HepG2 (cell line): Measurements from ENCODE around the gene TBATA. TPM values are rescaled to one million over a fixed set of nuclear protein-coding genes. Genes with fewer than 3 reads are reported as not detected.

ENCODE experiments used
- ATAC-seq: fragments of 200-7000 bp; cut with Tn5 transposase; 3 replicates; pipeline ENCODE4 v1.9.1; 2020; ENCODE audit warnings: mild to moderate bottlenecking, moderate library complexity
- BruUV-seq: library from RNA; stranded (reverse); fragments of 400-500 nt; replicated peaks from 2 replicates; lab custom pipeline; 2021; lab: Mats Ljungman, UMichigan
- CTCF ChIA-PET: fragments of 300-600 bp; formaldehyde crosslinking; extraction: SDS; loops from one replicate; lab custom pipeline; 2021; ENCODE audit warnings: low total read pairs, inconsistent platforms, low intra/inter-chr PET ratio; lab: Yijun Ruan, JAX
- POLR2A ChIA-PET: fragments of 350-600 bp; sonication (Branson Sonifier 250); formaldehyde crosslinking; loops from one replicate; lab custom pipeline; 2020; ENCODE audit warnings: antibody characterized with exemption, inconsistent platforms; lab: Yijun Ruan, JAX
- DNase-seq: peaks from one replicate; pipeline ENCODE4 v3.0.0-alpha.2; 2015; ENCODE audit warnings: low spot score
- FAIRE-seq: peaks from 3 replicates; lab custom pipeline; 2011; peaks lifted over from hg19 to GRCh38; lab: Jason Lieb, UNC
- H2AFZ ChIP-seq: one replicate; pipeline ENCODE4 v1.6.1; 2011; ENCODE audit warnings: low read length, inconsistent platforms
- H3K27ac ChIP-seq: fragments of 300-600 bp; 3 replicates; pipeline ENCODE4 v1.8.0; 2011; ENCODE audit warnings: mixed run types, mild to moderate bottlenecking, mixed read lengths, low read length, inconsistent platforms; ENCODE audit not compliant: insufficient read depth; ENCODE audit errors: extremely low read length
- H3K27me3 ChIP-seq, 2 experiments: fragments of 200-600 bp in 1 of 2; 2 replicates in 1 of 2; 3 replicates in 1 of 2; pipeline versions ENCODE4 v1.6.0 to v1.8.0; 2011; ENCODE audit warnings: low read length in 2 of 2, mild to moderate bottlenecking in 2 of 2, moderate library complexity in 2 of 2, inconsistent platforms in 1 of 2; ENCODE audit not compliant: insufficient read depth in 2 of 2, control insufficient read depth in 1 of 2
- H3K36me3 ChIP-seq, 2 experiments: fragments of 200-600 bp in 1 of 2; replicated peaks in 1 of 2; 2 replicates in 1 of 2; 3 replicates in 1 of 2; pipeline versions ENCODE4 v1.5.1 to v1.8.0; 2011; ENCODE audit warnings: low read length in 2 of 2, inconsistent platforms in 1 of 2; ENCODE audit not compliant: insufficient read depth in 2 of 2, control insufficient read depth in 1 of 2
- H3K4me1 ChIP-seq: 2 replicates; pipeline ENCODE4 v1.5.1; 2012; ENCODE audit warnings: low read length, inconsistent platforms; ENCODE audit not compliant: insufficient read depth
- H3K4me2 ChIP-seq: 2 replicates; pipeline ENCODE4 v1.6.0; 2011; ENCODE audit warnings: low read depth, low read length, inconsistent platforms
- H3K4me3 ChIP-seq, 3 experiments: fragments of 200-600 bp in 1 of 3; sonication (generic), shearing (Covaris generic) in 1 of 3; replicated peaks in 1 of 3; 2 replicates each; pipeline ENCODE4 v1.5.1; 2011 to 2016; ENCODE audit warnings: low read length in 3 of 3, inconsistent platforms in 2 of 3, low read depth in 2 of 3, mild to moderate bottlenecking in 2 of 3, control low read depth in 1 of 3, mixed read lengths in 1 of 3; ENCODE audit not compliant: insufficient read depth in 1 of 3
- H3K79me2 ChIP-seq: one replicate; pipeline ENCODE4 v1.6.1; 2011; ENCODE audit warnings: low read length, inconsistent platforms; ENCODE audit not compliant: insufficient read depth
- H3K9ac ChIP-seq: 2 replicates; pipeline ENCODE4 v1.6.0; 2011; ENCODE audit warnings: mild to moderate bottlenecking, low read depth, low read length, inconsistent platforms; ENCODE audit not compliant: insufficient read depth
- H3K9me3 ChIP-seq: 2 replicates; pipeline ENCODE4 v1.5.1; 2012; ENCODE audit warnings: mild to moderate bottlenecking, low read length
- H4K20me1 ChIP-seq: 2 replicates; pipeline ENCODE4 v1.6.0; 2011; ENCODE audit warnings: inconsistent platforms, mild to moderate bottlenecking, low read length, moderate library complexity; ENCODE audit not compliant: insufficient read depth
- BCL6 ChIP-seq: IDR thresholded peaks from 2 replicates; pipeline ENCODE4 v1.6.1; 2016; ENCODE audit warnings: missing genetic modification reagents, missing compliant biosample characterization
- BHLHE40 ChIP-seq: IDR thresholded peaks from 2 replicates; pipeline ENCODE4 v1.6.1; 2011; ENCODE audit warnings: low read length, improper control_type of control experiment
- FOSL2 ChIP-seq: sonication (generic); formaldehyde crosslinking; IDR thresholded peaks from 2 replicates; pipeline ENCODE4 v1.4.0; 2020; ENCODE audit warnings: missing genetic modification reagents
- HNF4A ChIP-seq: sonication (generic); formaldehyde crosslinking; IDR thresholded peaks from 2 replicates; pipeline ENCODE4 v1.4.0; 2020; ENCODE audit warnings: missing genetic modification reagents
- KLF15 ChIP-seq: sonication (generic); formaldehyde crosslinking; IDR thresholded peaks from 2 replicates; pipeline ENCODE4 v1.8.1; 2023; ENCODE audit warnings: borderline replicate concordance, mild to moderate bottlenecking, inconsistent platforms, missing genetic modification reagents, mixed read lengths
- PAF1 ChIP-seq: IDR thresholded peaks from 2 replicates; pipeline ENCODE4 v1.6.1; 2016; ENCODE audit warnings: missing genetic modification reagents, missing compliant biosample characterization
- RFXAP ChIP-seq: sonication (generic); formaldehyde crosslinking; IDR thresholded peaks from 2 replicates; pipeline ENCODE4 v1.4.0; 2020; ENCODE audit warnings: missing genetic modification reagents, borderline replicate concordance
- RXRA ChIP-seq: sonication (generic); formaldehyde crosslinking; IDR thresholded peaks from 2 replicates; pipeline ENCODE4 v1.5.1; 2020; ENCODE audit warnings: missing genetic modification reagents
- RXRB ChIP-seq: IDR thresholded peaks from 2 replicates; pipeline ENCODE4 v1.6.1; 2016; ENCODE audit warnings: borderline replicate concordance, missing genetic modification reagents, missing compliant biosample characterization
- SMC3 ChIP-seq: IDR thresholded peaks from 2 replicates; pipeline ENCODE4 v1.6.1; 2011; ENCODE audit warnings: low read length, improper control_type of control experiment
- TCF12 ChIP-seq, 2 experiments: fragments of 450-650 bp in 1 of 2; sonication (generic) in 1 of 2; formaldehyde crosslinking in 1 of 2; IDR thresholded peaks; 2 replicates each; pipeline versions ENCODE4 v1.6.1 to v1.8.0; 2017 to 2022; ENCODE audit warnings: antibody characterized with exemption in 1 of 2, mild to moderate bottlenecking in 1 of 2, missing genetic modification reagents in 1 of 2, moderate library complexity in 1 of 2
- ZNF12 ChIP-seq: sonication (generic); formaldehyde crosslinking; IDR thresholded peaks from 2 replicates; pipeline ENCODE4 v1.5.0; 2020; ENCODE audit warnings: missing genetic modification reagents
- ZNF282 ChIP-seq: fragments of 450-650 bp; IDR thresholded peaks from 2 replicates; pipeline ENCODE4 v1.6.1; 2018; ENCODE audit not compliant: partially characterized antibody
- ZNF484 ChIP-seq: sonication (generic); formaldehyde crosslinking; IDR thresholded peaks from 2 replicates; pipeline ENCODE4 v1.5.1; 2020; ENCODE audit warnings: mild to moderate bottlenecking, low read depth, missing genetic modification reagents, borderline replicate concordance
- ZNF530 ChIP-seq: sonication (generic); formaldehyde crosslinking; IDR thresholded peaks from 2 replicates; pipeline ENCODE4 v1.5.0; 2020; ENCODE audit warnings: low read depth, mild to moderate bottlenecking, missing genetic modification reagents
- WGBS: methylation state at CpG from one replicate; pipeline ENCODE4 v1.1.6; 2017; ENCODE audit warnings: low lambda C conversion rate; 5-methylcytosine and 5-hydroxymethylcytosine counted together
- in situ Hi-C: cut with HindIII; loops from 2 replicates; pipeline ENCODE4 v1.10.0; 2017; ENCODE audit warnings: low pct_unique_long_range_greater_than_20kb; ENCODE audit not compliant: extremely low pct_ligation_motif_present
- intact Hi-C: fragments of 100-400 bp; cut with micrococcal nuclease; formaldehyde crosslinking; loops from one replicate; pipeline ENCODE4 v1.10.0; 2022; ENCODE audit not compliant: unreplicated experiment
- polyA plus RNA-seq, 8 experiments: library from polyadenylated mRNA; depleted of rRNA in 3 of 8; stranded (reverse) in 7 of 8; unstranded in 1 of 8; fragments of >200 nt; fragmentation: Illumina TruSeq in 4 of 8; extraction: Trizol in 4 of 8; gene quantifications; 2 replicates each; pipeline versions ENCODE4 v1.2.1 to v1.2.3, GENCODE V29; 2011 to 2016; ENCODE audit warnings: low read depth in 4 of 8, missing spikeins in 1 of 8, mixed read lengths in 1 of 8; ENCODE audit not compliant: insufficient read depth in 1 of 8
- total RNA-seq, 5 experiments: library from RNA; depleted of rRNA; stranded (reverse); fragments of >200 nt; fragmentation: Illumina TruSeq; extraction: Trizol; gene quantifications; 2 replicates each; pipeline ENCODE4 v1.2.3, GENCODE V29; 2016; ENCODE audit warnings: low read depth in 1 of 5
- TF ChIP-seq, protein P1 (sequence below): IDR thresholded peaks from 2 replicates; pipeline ENCODE4 v1.4.0; 2020; ENCODE audit warnings: mild to moderate bottlenecking, missing genetic modification reagents

The TBATA gene
- total and polyA plus RNA-seq, 2 of the 13 experiments (the other 11 are each of a cell fraction or from before 2014, with no cell fraction given) = not detected

DNA sequence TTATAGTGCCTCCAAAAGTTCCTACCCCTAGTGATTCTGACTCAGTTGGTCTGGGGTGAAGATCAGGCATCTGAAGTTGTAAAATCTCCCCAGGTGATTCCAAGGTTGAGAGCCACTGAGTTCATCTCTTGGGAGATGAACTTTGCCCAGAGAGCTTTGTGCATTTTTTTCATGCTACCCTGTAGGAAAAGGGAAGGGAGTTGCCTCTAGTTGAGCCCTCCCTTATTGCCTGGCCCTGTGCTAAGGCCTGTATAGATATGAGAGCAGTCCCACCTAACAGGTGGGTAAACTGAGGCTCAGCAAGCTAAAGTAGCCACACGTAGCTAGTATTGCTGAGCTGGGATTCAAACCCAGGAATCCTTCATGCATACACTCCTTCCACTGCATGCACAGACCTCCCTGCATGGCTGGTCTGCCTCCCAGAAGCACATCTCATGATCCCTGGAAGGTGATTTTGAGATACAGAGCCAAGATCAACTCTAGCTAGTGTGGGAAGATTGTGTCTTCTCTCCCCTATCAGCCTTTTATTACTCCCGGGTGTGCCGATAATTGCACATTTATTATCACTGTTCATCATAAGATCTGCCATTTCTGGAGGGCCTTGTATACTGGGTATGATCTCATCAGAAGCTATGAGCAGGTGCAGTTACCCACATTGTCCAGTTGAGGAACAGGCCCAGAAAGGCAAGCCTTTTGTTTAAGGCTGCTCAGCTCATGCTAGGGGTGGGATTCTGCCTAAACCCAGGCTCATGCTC, 47.0 kb downstream of the TBATA start:
- no peaks in the 10 kb centered on the region for H3K79me2 ChIP-seq
- peaks cover 40% of the 10 kb centered on the region for H3K4me1 ChIP-seq
- intact Hi-C loops = no loop called here
- no peak for DNase-seq
- no peak overlapping the region for H3K4me3 ChIP-seq
- BruUV-seq = no TSS peak
- FAIRE-seq = no peak
- no peak overlapping the region for H3K4me2 ChIP-seq
- no peak overlapping the region for H3K9ac ChIP-seq
- in situ Hi-C loops = no loop called here
- WGBS = 92% methylated on average over 2 of the region's 3 CpGs
- H3K27ac ChIP-seq = no peak overlapping the region
- ChIA-PET POLR2A (no interaction called here), CTCF (no interaction called here)
- H2AFZ ChIP-seq = no peak overlapping the region
- TF ChIP-seq ZNF530 (no peak), TCF12 (IDR thresholded peaks at IDR 0.05) (no peak), TCF12 (CRISPR knock-in tag; IDR thresholded peaks at IDR 0.05) (no peak), SMC3 (no peak), KLF15 (CRISPR knock-in tag) (no peak)
- H3K27me3 ChIP-seq = no peaks in the 10 kb centered on the region
- H3K36me3 ChIP-seq = no peaks in the 10 kb centered on the region
- no peaks in the 10 kb centered on the region for H3K9me3 ChIP-seq
- H4K20me1 ChIP-seq = no peaks in the 10 kb centered on the region
- peak; percentile 37; the same call in 1 of the 3 replicates for ATAC-seq

DNA sequence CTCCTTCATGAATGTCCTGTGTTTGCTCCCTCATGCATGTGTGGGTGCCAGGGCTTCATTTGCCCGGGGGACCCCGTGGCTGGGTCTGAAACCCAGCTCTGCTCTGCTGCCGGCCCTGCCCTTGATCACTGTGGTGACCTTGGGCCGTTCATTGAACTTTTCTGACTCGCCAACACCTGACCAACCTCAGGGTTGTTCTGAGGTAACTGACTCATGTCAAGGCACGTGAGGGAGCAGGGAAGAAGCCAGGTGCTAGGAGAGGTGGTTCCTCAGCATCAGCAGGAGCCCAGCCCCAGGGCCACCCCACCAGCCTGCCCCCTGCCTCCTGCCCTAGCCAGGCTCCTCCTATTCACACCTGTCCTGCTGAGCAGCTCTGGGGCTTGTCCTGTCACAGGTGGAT, 47.9 kb downstream of the TBATA start:
- 3% methylated on average over 5 of the region's 6 CpGs for WGBS
- H3K4me3 ChIP-seq = no peak overlapping the region
- H3K27me3 ChIP-seq = no peaks in the 10 kb centered on the region
- no peaks in the 10 kb centered on the region for H3K79me2 ChIP-seq
- no peaks in the 10 kb centered on the region for H4K20me1 ChIP-seq
- POLR2A ChIA-PET = no interaction called here
- in situ Hi-C loops = no loop called here
- H3K9me3 ChIP-seq = no peaks in the 10 kb centered on the region
- H3K9ac ChIP-seq = no peak overlapping the region
- no peak for FAIRE-seq
- intact Hi-C loops = no loop called here
- CTCF ChIA-PET = interaction anchor here (1.2 kb wide), 1 partner anchor 22 kb away, joined by 3 read pairs; no protein-coding TSS in a partner anchor
- H3K4me2 ChIP-seq = peak overlapping the region; percentile 33; the same call in 1 of the 2 replicates
- peaks cover 30% of the 10 kb centered on the region for H3K4me1 ChIP-seq
- no peak overlapping the region for H2AFZ ChIP-seq
- no TSS peak for BruUV-seq
- no peak overlapping the region for H3K27ac ChIP-seq
- no peak for ATAC-seq
- H3K36me3 ChIP-seq = no peaks in the 10 kb centered on the region
- DNase-seq = no peak
- TF ChIP-seq HNF4A (CRISPR knock-in tag) (0 out of 2 replicates have a peak, but pooled peaks have one; percentile 12), BHLHE40 (peak; percentile 82), ZNF12 (CRISPR knock-in tag) (no peak), FOSL2 (CRISPR knock-in tag) (peak; percentile 44; the same call in 1 of the 2 replicates), RXRA (CRISPR knock-in tag) (peak; percentile 69; the same call in 1 of the 2 replicates), PAF1 (CRISPR knock-in tag) (no peak), ZNF484 (CRISPR knock-in tag) (no peak), RXRB (CRISPR knock-in tag) (0 out of 2 replicates have a peak, but pooled peaks have one; percentile 42), ZNF282 (no peak), BCL6 (peak; percentile 34; the same call in 1 of the 2 replicates), RFXAP (CRISPR knock-in tag) (no peak)
- TF ChIP-seq, protein P1, sequence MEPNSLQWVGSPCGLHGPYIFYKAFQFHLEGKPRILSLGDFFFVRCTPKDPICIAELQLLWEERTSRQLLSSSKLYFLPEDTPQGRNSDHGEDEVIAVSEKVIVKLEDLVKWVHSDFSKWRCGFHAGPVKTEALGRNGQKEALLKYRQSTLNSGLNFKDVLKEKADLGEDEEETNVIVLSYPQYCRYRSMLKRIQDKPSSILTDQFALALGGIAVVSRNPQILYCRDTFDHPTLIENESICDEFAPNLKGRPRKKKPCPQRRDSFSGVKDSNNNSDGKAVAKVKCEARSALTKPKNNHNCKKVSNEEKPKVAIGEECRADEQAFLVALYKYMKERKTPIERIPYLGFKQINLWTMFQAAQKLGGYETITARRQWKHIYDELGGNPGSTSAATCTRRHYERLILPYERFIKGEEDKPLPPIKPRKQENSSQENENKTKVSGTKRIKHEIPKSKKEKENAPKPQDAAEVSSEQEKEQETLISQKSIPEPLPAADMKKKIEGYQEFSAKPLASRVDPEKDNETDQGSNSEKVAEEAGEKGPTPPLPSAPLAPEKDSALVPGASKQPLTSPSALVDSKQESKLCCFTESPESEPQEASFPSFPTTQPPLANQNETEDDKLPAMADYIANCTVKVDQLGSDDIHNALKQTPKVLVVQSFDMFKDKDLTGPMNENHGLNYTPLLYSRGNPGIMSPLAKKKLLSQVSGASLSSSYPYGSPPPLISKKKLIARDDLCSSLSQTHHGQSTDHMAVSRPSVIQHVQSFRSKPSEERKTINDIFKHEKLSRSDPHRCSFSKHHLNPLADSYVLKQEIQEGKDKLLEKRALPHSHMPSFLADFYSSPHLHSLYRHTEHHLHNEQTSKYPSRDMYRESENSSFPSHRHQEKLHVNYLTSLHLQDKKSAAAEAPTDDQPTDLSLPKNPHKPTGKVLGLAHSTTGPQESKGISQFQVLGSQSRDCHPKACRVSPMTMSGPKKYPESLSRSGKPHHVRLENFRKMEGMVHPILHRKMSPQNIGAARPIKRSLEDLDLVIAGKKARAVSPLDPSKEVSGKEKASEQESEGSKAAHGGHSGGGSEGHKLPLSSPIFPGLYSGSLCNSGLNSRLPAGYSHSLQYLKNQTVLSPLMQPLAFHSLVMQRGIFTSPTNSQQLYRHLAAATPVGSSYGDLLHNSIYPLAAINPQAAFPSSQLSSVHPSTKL = 0 out of 2 replicates have a peak, but pooled peaks have one; percentile 13
